Mucosa of descending colon (tissue), 3 donors: ENCODE measurements around the gene KRTAP12-4. TPM values are rescaled to one million over a fixed set of nuclear protein-coding genes. Genes with fewer than 3 reads are reported as not detected.

Experiments used
- ATAC-seq: fragments of 200-7000 bp; cut with Tn5 transposase; one replicate; pipeline ENCODE4 v1.9.1; 2020; ENCODE audit warnings: mild to moderate bottlenecking, moderate library complexity
- DNase-seq, 3 donors: peaks; one replicate each; pipeline ENCODE4 v3.0.0-alpha.2; 2020
- H3K36me3 ChIP-seq: fragments of 200-600 bp; one replicate; pipeline ENCODE4 v1.8.0; 2021; ENCODE audit warnings: low read depth, mild to moderate bottlenecking
- H3K4me1 ChIP-seq: fragments of 200-600 bp; one replicate; pipeline ENCODE4 v1.8.0; 2021; ENCODE audit warnings: low read depth, mild to moderate bottlenecking
- H3K4me3 ChIP-seq: fragments of 200-600 bp; one replicate; pipeline ENCODE4 v1.8.0; 2021; ENCODE audit warnings: mild to moderate bottlenecking
- H3K9me3 ChIP-seq: fragments of 200-600 bp; one replicate; pipeline ENCODE4 v1.8.0; 2021; ENCODE audit warnings: mild to moderate bottlenecking
- intact Hi-C, 2 donors: fragments of 100-400 bp; cut with DNase I in 1 of 2; cut with micrococcal nuclease in 1 of 2; formaldehyde crosslinking; loops; one replicate each; pipeline versions ENCODE4 v1.11.0 to v1.11.1; 2022; cut with DNase I, micrococcal nuclease
- long read RNA-seq, 2 donors: library from polyadenylated mRNA; unstranded; transcript quantifications; one replicate each; pipeline ENCODE4 v2.0.0, GENCODE V29; 2019 to 2021
- total RNA-seq, 3 donors: library from RNA; stranded (reverse); fragmentation: NEBNext Ultra II Directional in 2 of 3; extraction: Animal tissue kit (Norgen Biotek cat#: 25700) in 2 of 3; gene quantifications; one replicate each; pipeline versions ENCODE4 v1.2.1 to v1.2.4, GENCODE V29; 2021 to 2023
- TF ChIP-seq, protein P1 (sequence below): fragments of 200-600 bp; IDR thresholded peaks from one replicate; pipeline ENCODE4 v1.8.0; 2022; ENCODE audit warnings: antibody characterized with exemption, mild to moderate bottlenecking
- donor health status: DM: no; HTN: no; CAD: no; lungs with moderate emphysema.
- donor health status: DM: no; HTN: no; CAD: no.
- donor health status: DM: no; HTN: yes; CAD: no.

Gene KRTAP12-4, protein sequence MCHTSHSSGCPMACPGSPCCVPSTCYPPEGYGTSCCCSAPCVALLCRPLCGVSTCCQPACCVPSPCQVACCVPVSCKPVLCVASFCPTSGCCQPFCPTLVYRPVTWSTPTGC
- not detected for total RNA-seq
- long read RNA-seq, donor 1 = 0 reads
- long read RNA-seq, donor 2 = 0 reads

DNA sequence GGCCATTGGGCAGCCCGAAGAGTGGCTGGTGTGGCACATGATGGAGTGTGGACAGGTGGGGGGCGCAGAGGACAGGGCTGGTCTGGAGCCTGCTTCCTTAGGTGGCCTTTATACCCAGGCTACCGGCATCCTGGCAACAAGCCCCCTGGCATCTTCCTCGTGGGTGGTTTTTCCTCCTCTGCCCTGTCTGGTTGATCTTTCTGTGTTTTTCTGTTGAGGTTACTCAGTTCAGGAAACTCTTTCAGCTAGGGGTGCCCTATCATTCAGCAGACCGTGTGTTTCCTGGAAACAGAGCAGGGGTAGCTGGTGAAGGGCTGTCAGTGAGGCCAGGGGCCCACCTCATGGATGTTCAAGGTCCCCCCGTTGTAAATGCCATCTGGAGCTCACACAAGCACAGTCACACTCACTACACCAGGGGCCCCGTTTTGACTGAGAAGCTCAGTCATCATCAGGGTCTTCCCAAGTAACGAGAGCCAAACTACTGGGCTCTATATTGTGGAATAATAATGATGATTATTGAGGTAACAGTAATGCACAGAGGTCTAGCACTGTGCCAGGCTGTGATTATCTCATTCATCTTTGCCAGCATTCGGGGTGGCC, at the start of gene KRTAP12-4:
Gene KRTAP12-4, minus strand, starts transcription at position 84 of the 600 bp plus-strand sequence. Its CDS starts 45 bp downstream, at position 39.
- no peak within 1 kb of the TSS for H3K4me3 ChIP-seq
- no peaks in the 10 kb centered on the region for H3K9me3 ChIP-seq
- no peaks in the 10 kb centered on the region for H3K4me1 ChIP-seq
- ATAC-seq (no peak), DNase-seq (no peak)
- TF ChIP-seq, protein P1, sequence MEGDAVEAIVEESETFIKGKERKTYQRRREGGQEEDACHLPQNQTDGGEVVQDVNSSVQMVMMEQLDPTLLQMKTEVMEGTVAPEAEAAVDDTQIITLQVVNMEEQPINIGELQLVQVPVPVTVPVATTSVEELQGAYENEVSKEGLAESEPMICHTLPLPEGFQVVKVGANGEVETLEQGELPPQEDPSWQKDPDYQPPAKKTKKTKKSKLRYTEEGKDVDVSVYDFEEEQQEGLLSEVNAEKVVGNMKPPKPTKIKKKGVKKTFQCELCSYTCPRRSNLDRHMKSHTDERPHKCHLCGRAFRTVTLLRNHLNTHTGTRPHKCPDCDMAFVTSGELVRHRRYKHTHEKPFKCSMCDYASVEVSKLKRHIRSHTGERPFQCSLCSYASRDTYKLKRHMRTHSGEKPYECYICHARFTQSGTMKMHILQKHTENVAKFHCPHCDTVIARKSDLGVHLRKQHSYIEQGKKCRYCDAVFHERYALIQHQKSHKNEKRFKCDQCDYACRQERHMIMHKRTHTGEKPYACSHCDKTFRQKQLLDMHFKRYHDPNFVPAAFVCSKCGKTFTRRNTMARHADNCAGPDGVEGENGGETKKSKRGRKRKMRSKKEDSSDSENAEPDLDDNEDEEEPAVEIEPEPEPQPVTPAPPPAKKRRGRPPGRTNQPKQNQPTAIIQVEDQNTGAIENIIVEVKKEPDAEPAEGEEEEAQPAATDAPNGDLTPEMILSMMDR = no peak
- H3K36me3 ChIP-seq = no peaks in the 10 kb centered on the region
- intact Hi-C loops = no loop called here

DNA sequence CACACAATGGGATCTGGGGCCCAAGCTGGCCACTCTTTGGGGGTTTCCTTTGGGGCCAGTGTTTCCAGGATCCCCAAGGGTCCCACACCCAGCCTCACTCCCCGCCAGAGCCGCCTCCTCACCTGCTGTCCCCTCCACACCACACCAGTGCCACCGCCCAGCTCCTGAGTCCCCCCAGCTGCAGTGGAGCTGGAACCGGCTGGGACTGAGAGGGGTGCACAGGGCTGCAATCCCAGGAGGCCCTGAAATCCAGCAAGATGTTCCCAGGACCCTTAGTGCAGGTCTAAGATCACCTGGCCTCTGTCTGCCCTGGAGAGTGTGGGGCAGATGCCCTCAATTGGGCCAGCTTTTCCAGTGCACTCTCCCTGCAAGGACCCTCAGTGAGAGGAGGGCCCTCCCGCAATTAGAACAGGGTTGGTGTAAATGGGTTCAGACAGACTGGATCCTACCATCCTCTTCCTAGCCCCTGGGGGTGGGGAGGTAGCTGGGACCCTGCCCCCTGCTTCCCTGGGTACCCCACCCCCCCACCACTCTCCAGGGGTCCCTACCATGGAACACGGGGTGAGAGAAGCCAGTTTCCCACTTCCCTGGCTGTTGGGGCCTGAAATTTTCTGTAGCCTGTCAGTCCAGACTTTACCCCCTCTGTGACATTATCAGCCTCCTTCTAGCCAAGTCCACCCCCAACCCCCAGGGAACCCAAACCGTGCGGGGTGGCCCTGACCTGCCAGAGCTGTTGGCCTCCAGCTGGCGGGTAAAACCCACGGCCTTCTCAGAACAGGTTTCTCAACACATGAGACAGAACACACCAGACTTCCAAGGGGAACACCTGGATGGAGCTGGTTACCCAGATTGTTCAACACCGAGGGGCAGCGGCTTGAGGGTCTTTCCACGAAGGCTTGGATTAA, 49.5 kb upstream of the KRTAP12-4 start:
- Histone ChIP-seq H3K36me3 (no peaks in the 10 kb centered on the region), H3K9me3 (no peaks in the 10 kb centered on the region), H3K4me3 (no peak overlapping the region), H3K4me1 (peaks cover 2% of the 10 kb centered on the region)
- ATAC-seq (no peak), DNase-seq (no peak)
- intact Hi-C loops = no loop called here
- TF ChIP-seq, protein P1 = no peak

DNA sequence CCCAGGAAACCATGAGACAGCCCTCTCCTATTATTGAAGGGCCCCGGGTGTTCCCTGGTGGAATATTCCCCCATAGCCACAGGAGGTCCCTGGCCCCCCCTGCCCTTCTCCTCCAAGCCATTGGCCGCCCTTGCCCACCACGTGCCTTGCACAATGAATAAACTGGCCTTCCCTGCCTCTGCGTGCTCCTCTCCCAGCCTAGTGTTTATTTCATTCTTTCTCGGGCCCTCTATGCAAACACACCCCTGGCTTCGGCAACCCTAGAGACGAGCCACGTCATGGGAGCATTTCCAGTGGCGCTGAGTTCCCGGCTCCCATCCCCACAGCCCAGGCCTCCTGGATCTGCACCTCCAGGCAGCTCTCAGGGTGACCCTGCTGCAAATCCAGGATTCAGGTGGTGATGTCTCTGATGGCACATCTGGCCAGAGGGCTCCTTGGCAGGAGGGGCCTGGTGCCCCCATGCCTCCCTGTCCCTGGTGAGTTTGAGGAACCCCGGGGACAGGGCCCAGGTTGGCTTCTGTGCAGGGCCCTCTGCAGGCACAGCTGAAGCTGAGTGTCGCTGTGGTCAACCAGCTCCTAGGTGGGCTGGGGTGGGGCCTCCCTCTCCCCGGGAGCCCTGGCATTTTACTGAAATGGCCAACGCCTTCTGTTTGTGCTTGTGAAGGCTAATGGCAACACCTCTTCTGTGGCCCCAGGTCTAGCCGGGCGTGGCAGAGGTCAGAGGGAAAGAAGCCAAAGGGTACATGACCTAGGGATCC, 48.7 kb upstream of the KRTAP12-4 start:
- no peaks in the 10 kb centered on the region for H3K9me3 ChIP-seq
- DNase-seq = no peak
- intact Hi-C loops = no loop called here
- no peak overlapping the region for H3K4me3 ChIP-seq
- H3K4me1 ChIP-seq = peaks cover 2% of the 10 kb centered on the region
- TF ChIP-seq, protein P1 = no peak
- ATAC-seq = no peak
- H3K36me3 ChIP-seq = no peaks in the 10 kb centered on the region

DNA sequence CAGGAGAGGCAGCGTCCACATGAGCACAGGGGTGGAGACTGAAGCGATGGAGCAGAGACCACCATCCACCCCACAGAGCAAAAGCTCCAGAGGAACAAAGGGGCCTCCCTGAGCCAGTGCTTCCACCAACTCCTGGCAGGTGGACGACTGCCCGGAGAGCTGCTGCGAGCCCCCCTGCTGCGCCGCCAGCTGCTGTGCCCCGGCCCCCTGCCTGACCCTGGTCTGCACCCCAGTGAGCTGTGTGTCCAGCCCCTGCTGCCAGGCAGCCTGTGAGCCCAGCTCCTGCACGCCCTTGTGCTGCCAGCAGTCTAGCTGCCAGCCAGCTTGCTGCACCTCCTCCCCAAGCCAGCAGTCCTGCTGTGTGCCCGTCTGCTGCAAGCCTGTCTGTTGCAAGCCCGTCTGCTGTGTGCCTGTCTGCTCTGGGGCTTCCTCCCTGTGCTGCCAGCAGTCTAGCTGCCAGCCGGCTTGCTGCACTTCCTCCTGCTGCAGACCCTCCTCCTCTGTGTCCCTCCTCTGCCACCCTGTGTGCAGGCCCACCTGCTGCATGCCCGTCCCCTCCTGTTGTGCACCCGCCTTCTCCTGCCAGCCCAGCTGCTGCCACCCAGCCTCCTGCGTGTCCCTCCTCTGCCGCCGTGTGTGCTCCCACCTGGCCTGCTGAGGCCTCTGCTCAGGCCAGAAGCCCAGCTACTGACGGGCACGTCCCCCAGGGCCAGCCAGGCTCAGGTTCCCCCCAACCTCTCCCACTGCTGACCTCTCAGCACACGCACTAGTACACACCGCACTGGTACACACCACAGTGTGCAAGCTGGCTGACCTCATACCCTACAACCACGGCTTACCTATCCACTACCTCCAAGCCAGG, 47.9 kb upstream of the KRTAP12-4 start:
- H3K36me3 ChIP-seq = no peaks in the 10 kb centered on the region
- intact Hi-C loops = no loop called here
- ATAC-seq = no peak
- DNase-seq = no peak
- no peaks in the 10 kb centered on the region for H3K9me3 ChIP-seq
- no peak overlapping the region for H3K4me3 ChIP-seq
- TF ChIP-seq, protein P1 = no peak
- peaks cover 2% of the 10 kb centered on the region for H3K4me1 ChIP-seq
